GM12874 (cell line): Measurements from ENCODE around the gene PLEKHG7.

Experiments
- TF ChIP-seq, protein P1 (sequence below): IDR thresholded peaks from 2 replicates; pipeline ENCODE4 v1.5.1; 2011; ENCODE audit warnings: low read depth, mild to moderate bottlenecking, control low read depth, low read length, moderate library complexity; ENCODE audit not compliant: insufficient read depth

PLEKHG7 gene

GRCh38 chr12:92769124-92769901, 66.5 kb downstream of the PLEKHG7 start:
- TF ChIP-seq, protein P1, sequence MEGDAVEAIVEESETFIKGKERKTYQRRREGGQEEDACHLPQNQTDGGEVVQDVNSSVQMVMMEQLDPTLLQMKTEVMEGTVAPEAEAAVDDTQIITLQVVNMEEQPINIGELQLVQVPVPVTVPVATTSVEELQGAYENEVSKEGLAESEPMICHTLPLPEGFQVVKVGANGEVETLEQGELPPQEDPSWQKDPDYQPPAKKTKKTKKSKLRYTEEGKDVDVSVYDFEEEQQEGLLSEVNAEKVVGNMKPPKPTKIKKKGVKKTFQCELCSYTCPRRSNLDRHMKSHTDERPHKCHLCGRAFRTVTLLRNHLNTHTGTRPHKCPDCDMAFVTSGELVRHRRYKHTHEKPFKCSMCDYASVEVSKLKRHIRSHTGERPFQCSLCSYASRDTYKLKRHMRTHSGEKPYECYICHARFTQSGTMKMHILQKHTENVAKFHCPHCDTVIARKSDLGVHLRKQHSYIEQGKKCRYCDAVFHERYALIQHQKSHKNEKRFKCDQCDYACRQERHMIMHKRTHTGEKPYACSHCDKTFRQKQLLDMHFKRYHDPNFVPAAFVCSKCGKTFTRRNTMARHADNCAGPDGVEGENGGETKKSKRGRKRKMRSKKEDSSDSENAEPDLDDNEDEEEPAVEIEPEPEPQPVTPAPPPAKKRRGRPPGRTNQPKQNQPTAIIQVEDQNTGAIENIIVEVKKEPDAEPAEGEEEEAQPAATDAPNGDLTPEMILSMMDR = no peak

DNA sequence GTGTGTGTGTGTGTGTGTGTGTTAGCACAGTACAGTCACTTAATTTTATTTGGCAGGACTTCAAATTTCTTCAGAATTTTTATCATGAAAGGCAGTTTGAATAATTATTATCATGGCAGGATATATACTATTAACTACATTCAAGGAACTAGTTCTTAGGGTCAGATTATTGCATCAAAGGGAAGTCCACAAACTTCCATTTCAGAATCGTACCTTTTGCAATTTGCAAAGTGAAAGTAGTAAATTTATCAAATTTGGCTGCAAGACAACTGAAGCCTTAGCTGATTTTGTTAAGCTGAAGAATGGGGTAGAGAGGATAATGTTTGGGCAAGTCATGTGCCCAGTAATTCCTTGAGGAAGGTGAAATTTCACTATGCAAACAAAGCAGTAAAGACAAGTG, 68.2 kb downstream of the PLEKHG7 start:
- TF ChIP-seq, protein P1 = no peak

DNA sequence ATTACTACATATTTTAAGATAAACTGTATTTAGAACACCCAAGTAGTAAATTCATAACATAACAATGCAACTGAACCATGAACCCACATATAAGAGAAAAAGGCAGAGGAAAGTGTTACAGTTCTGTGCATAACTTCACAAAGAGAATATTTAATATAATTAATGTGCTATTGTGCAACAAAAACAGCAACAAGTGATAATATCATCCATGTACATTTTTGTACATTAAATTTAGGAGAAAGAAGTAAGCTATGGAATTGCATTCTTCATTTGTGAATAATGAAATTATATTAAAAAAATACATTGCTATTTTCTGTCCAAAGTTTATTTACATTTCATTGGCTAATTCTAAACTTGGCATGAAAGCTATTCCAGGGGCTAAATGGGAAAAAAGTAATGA, 72.6 kb downstream of the PLEKHG7 start:
- TF ChIP-seq, protein P1 = no peak

- TF ChIP-seq, protein P1 = no peak
Observed at GRCh38 chr12:92778525-92778924, 75.7 kb downstream of the PLEKHG7 start.

- TF ChIP-seq, protein P1 = no peak
Observed at GRCh38 chr12:92779902-92780301, 77.1 kb downstream of the PLEKHG7 start.

DNA sequence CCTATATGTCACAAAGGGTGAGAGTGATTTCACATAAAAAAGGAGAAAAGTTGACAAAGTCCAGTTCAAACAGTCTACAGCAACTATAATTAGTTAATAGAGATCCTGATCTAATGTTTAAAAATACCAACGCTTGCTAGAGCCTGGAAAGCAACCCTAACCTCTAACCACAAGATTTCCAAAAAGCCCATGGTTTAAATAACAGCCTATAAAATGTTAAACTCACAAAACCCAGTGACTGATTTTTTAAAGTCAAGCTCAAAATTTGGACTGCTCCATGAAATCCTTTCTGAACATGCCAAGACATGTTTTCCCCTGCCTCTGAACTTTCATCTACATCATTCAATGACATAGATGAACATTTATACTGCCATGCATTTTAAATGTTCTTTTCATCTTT, 81.6 kb downstream of the PLEKHG7 start:
- TF ChIP-seq, protein P1 = no peak

- TF ChIP-seq, protein P1 = peak; percentile 43; the same call in 1 of the 2 replicates
Observed at GRCh38 chr12:92784797-92785562, 82.2 kb downstream of the PLEKHG7 start.
